Activated naive CD4-positive, alpha-beta T cell treated with anti-CD3 and anti-CD28 coated beads, Interleukin-2, amount 50 U/mL, for 16 hours (primary cell): ENCODE results near the gene KCNK6.

Experiments
- DNase-seq: peaks from one replicate; pipeline ENCODE4 v3.0.0-alpha.2; 2020

Gene KCNK6

GRCh38 chr19:38319421-38320258 is at the start of gene KCNK6:
TSS of gene KCNK6 (plus strand) at chr19:38319845. CDS start at chr19:38319951, 106 bp downstream.
- DNase-seq, result peak; percentile 49

GRCh38 chr19:38270587-38271167 is 49.0 kb upstream of the KCNK6 start:
- DNase-seq, result no peak

- DNase-seq, result no peak
Observed at GRCh38 chr19:38273499-38273898, 46.1 kb upstream of the KCNK6 start.

GRCh38 chr19:38274739-38275138 is 44.9 kb upstream of the KCNK6 start:
- no peak for DNase-seq

GRCh38 chr19:38276942-38277517 is 42.6 kb upstream of the KCNK6 start:
- no peak for DNase-seq

- DNase-seq, result no peak
Observed at GRCh38 chr19:38277549-38277948, 42.1 kb upstream of the KCNK6 start.

- DNase-seq, result no peak
Observed at GRCh38 chr19:38277969-38278680, 41.5 kb upstream of the KCNK6 start.

GRCh38 chr19:38278751-38279150 is 40.9 kb upstream of the KCNK6 start:
- DNase-seq, result no peak

- no peak for DNase-seq
Observed at GRCh38 chr19:38280030-38280921, 39.4 kb upstream of the KCNK6 start.

- no peak for DNase-seq
Observed at GRCh38 chr19:38281811-38282566, 37.7 kb upstream of the KCNK6 start.

GRCh38 chr19:38283271-38283670 is 36.4 kb upstream of the KCNK6 start:
- no peak for DNase-seq

GRCh38 chr19:38284422-38284821 is 35.2 kb upstream of the KCNK6 start:
- DNase-seq, result no peak

GRCh38 chr19:38285567-38285966 is 34.1 kb upstream of the KCNK6 start:
- DNase-seq, result no peak

- DNase-seq, result no peak
Observed at GRCh38 chr19:38287604-38288003, 32.0 kb upstream of the KCNK6 start.

- no peak for DNase-seq
Observed at GRCh38 chr19:38288123-38288855, 31.4 kb upstream of the KCNK6 start.

GRCh38 chr19:38289955-38290354 is 29.7 kb upstream of the KCNK6 start:
- no peak for DNase-seq

- no peak for DNase-seq
Observed at GRCh38 chr19:38290631-38291147, 29.0 kb upstream of the KCNK6 start.

- DNase-seq, result no peak
Observed at GRCh38 chr19:38291855-38292254, 27.8 kb upstream of the KCNK6 start.

- no peak for DNase-seq
Observed at GRCh38 chr19:38293281-38293680, 26.4 kb upstream of the KCNK6 start.

- no peak for DNase-seq
Observed at GRCh38 chr19:38294090-38294489, 25.6 kb upstream of the KCNK6 start.
